HG03066 (cell line): ENCODE measurements around the gene RALGAPB.
"Not testable (repeated sequence)": the region's sequence is repeated elsewhere in the genome, so short reads cannot be mapped to it uniquely, and the experiment has no call there.

Experiments
- ATAC-seq: cut with Tn5 transposase; IDR thresholded peaks from one replicate; pipeline ENCODE4 v1.9.1; 2021; ENCODE audit warnings: low read depth; ENCODE audit not compliant: unreplicated experiment

The RALGAPB gene

DNA sequence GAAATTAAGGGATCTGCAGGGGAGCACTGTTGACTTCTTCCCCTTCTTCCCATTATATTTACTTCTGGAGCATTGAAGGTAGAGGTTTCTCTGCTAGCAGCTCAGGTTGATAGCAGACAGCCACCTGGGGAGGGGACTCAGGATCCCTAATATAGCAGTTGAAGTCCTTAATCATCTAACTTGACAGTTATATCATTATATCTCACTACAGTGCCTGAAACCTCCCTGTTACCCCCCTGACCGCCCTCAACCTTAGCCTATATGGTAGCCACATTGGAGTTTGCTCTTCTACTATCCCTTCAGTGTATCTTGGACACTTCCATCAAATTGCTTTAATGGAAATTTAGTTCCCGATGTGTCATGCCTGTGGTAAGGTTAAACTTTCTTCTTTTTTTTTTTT is 7.0 kb downstream of the RALGAPB start:
- ATAC-seq, result no peak

DNA sequence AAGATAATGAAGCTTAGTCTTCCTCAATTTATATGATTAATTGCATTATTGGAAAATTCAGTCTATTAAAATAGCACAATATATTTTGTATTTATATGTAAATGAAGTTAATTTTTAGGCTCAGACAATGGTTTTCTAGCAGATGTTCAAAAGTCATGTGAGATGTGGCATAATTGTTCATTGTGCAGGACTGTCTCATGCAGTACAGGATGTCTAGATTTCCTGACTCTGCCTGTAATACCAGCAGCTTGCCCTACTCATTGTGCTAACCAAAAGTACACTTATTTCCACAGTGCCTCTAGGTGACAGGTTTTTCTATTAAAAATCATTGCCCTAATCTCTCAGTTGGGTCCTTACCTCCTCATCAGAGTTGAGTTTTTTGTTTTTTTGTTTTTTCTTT is 12.4 kb downstream of the RALGAPB start:
- ATAC-seq, result no peak

DNA sequence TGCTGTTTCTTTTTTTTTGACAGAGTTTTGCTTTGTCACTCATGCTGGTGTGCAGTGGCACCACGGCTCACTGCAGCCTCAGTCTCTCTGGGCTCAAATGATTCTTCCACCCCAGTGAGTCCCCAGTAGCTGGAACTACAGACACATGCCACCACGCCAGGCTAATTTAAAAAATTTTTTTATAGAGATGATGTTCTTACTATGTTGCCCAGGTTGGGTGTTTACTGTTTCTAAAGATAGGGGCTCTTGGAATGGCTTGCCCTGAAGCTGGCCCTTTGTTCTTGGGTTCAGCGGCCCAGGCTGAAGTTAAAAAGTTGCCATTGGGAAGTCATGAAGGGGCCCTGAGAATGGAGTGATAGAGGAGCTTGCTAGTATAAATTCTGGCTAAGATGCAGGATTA is 16.5 kb downstream of the RALGAPB start:
- ATAC-seq, result no peak

DNA sequence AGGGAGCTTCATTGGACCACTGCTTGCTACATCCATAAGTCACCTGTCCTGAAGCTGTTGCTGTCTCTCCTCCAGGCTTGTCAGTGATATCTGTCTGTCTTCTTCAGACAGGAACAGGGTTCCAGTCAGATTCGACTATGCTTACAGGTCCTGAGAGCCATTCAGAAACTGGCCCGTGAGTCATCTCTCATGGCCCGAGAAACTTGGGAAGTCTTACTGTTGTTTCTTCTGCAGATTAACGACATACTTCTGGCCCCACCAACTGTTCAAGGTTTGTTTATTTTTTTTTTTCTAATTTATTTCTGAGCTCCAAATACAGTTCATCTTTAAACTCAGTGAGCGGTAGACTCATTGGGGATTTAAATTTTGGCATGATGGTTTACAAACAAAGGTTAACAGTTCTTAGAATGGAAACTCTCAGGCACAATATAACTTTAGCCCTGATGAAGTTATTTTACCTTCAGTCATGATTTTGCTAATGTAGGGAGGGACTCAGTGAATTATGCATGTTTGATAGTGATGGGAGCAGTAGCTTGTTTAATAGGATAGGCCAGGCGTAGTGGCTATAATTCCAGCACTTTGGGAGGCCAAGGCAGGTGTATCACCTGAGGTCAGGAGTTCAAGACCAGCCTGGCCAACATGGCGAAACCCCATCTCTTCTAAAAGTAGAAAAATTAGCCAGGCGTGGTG is 24.7 kb downstream of the RALGAPB start:
- ATAC-seq, result no peak

DNA sequence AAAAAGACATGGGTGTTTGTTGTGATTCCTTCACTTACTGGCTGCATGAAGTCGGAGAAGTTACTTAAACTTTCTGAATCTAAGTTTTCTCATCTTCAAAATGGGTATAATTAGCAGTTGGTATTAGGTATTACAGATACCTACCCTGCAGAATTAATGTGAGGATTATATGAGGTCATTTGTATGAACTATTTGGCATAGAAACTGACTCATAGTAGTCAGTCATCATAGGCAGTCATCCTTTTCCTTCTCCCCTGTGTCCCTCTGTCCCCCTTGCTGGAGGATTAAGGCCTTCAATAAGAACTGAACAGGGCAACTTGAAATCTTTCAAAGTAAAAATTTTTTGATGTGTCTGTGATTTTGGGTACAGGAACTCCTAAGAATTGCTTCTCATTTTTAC is 26.3 kb downstream of the RALGAPB start:
- no peak for ATAC-seq

DNA sequence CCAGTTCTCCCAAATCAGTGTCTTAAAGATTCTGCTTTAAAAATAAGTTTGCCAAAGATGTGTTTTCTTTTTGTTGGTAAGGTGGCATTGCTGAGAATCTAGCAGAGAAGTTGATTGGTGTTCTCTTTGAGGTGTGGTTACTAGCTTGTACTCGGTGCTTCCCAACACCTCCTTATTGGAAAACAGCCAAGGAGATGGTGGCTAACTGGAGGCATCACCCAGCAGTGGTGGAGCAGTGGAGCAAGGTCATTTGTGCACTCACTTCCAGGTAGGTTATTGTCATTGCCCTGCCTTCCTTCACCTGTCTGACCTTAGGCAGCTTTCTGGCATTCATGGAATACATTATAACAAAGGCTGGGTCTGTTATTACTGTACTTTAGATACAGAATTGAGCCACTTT is 26.7 kb downstream of the RALGAPB start:
- ATAC-seq, result no peak

DNA sequence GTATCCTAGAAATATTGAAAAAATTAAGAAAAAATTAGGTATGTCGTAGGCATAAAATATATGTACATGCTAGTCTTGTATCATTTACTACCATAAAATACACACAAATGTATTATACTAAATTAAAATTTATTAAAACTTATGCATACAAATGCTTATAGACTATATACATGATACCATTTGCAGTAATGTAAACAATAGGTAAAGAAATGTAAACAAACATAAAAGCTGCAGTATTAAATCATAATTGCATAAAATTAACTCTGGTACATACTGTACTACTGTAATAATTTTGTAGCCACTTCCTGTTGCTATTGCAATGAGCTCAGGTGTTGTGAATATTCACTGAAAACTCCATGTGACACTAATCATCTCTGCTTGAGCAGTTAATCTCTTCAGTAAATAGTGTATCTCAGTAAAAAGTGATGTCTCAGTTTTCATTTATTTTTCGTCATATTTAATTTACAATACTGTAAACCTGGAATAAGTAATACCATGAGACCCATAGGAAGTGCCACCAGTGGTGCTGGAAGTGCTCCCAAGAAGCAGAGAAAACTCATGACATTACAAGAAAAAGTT is 29.3 kb downstream of the RALGAPB start:
- no peak for ATAC-seq

DNA sequence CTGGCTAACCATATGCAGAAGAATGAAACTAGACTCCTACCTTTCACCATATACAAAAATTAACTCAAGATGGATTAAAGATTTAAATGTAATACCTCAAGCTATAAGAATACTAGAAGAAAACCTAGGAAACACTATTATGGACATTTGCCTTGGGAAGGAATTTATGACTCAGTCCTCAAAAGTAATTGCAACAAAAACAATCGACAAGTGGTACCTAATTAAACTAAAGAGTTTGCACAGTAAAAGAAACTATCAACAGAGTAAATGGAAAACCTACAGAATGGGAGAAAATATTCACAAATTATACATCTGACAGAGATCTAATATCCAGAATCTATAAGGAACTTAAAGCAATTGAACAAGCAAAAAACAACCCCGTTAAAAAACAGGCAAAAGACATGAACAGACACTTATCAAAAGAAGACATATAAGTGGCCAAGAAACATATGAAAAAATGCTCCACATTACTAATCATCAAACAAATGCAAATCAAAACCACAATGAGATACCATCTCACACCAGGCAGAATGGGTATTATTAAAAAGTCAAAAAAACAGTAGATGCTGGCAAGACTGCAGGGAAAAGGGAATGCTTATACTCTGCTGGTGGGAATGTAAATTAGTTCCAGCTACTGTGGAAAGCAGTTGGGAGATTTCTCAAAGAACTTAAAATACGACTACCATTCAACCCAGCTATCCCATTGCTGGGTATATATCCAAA is 31.9 kb downstream of the RALGAPB start:
- ATAC-seq, result no peak

DNA sequence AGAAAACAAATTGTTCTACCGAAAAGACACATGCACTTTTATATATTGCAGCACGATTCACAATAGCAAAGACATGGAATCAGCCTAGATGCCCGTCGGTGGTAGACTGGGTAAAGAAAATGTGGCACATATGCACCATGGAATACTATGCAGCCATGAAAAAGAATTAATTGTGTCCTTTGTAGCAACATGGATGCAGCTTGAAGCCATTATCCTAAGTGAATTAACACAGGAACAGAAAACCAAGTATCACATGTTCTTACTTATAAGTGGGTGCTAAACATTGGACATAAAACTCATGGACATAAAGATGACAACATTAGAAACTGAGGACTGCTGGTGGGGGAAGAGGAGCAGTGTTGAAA is 32.4 kb downstream of the RALGAPB start:
- ATAC-seq, result no peak

DNA sequence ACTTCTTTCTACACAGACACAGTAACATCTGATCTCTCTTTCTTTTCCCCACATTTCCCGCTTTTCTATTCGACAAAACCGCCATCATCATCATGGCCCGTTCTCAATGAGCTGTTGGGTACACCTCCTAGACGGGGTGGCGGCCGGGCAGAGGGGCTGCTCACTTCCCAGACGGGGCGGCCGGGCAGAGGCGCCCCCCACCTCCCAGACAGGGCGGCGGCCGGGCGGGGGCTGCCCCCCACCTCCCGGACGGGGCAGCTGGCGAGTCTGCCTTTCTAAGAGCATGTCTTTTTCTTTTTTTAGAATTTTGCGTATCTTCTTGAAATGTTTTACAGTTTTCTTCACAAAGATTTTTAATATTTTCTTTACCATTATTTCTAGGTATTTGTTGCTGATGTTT is 39.1 kb downstream of the RALGAPB start:
- ATAC-seq, result not testable (repeated sequence)

DNA sequence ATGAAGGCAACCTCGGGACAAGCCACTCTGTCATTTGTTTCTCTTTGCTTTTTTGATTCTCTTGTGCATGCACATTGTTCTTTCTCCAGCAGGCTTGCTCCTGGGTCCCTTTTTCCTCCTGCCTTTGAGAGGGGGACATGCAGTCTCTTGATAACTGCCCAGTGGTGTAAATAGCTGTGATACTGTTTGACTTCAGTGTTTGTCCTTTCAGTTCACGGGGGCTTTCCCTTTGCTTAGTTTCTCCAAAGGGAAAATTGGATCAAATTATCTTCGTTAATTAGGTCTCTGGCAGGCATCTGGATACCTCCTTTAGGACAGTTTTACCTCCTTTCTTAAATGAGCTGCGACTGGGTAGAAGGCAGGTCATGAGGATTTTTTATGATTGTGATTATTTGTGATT is 41.5 kb downstream of the RALGAPB start:
- no peak for ATAC-seq

DNA sequence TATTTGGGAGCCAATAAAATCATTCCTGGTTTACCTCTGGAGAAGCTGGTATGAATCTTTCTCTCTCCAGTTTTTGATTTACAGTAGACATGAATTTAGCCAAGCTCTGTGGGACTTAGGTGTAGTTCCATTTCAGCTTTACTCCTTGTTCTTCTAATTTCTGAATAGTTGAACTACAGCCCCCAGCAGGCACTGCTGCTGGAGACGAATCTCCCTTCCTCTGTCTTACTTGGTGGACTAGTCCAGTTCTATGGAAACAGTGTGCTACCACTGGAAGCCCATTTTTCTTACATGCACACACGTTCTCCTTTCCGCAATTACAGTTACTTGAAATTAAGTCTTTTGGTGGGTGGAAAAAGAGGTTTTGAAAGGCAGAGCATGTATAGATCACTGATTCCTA is 42.3 kb downstream of the RALGAPB start:
- no peak for ATAC-seq

DNA sequence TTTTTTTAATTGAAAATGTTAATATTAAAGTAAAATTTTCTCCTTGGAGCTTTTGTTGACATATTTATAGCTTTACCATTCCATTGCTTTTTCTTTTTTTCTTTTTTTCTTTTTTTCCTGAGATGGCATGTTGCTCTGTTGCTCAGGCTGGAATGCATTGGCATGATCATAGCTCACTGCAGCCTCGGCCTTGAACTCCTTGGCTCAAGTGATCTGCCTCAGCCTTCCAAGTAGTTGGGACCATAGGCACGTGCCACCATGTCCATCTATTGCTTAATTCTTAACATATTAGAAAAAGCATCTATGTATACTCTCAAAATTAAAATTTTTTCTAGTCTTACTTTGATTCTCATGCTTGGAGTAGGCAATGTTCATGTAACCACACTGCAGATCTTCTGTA is 43.0 kb downstream of the RALGAPB start:
- ATAC-seq, result no peak

DNA sequence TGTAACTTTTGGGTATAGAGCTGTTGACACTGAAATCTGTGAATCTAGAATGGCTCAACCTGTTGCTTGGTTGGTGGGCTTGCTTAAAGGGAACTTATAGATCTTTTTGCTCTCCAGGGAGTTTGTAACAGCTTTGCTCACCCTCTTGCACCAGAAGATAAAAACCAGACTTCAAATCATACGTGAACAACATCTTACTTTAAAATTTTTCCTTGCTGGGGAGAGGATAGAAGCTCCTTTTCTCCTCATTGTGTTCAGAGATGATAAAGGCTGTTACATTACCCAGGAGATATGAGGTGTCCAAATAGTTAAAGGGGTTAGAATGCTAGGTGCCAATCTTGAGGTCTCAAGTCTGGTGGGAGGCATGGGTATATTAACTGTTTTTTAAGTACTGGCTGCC is 46.8 kb downstream of the RALGAPB start:
- no peak for ATAC-seq

DNA sequence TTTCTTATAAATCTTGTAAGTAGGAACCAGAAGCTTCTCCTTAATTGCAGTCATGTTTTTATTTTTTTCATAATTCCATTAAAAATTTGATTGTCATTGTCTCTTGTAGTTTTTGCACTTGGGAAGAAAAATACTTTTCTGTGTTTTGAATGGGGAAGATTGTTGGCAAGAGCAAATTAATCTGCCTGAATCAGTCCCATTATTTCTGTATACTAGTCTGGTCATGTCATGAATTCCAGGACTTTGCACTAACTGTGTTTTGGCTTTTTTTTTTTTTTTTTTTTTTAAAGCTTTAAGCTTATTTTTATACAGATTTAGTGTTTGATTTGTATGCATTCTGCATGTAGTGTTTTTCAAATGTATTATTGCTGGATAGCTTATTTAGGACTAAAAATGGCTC is 47.6 kb downstream of the RALGAPB start:
- ATAC-seq, result no peak

DNA sequence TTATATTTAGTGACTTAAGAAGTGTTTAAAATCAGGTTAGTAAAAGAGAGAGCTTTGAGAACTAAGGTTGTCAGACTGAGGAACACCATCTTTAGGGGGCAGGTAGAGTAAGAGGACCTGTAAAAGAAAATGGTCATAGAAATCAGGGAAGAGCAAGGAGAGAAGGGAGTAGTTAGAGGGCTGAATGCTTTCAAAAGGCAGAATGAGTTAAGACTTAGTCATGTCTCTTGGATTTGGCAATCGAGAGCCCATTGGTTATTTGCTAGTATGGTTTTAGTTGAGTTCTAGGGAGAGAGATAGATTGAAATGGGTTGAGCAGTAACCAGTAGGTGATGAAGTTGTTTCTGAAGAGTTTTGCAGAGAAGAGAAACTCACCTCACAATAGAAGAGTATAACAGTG is 51.1 kb downstream of the RALGAPB start:
- ATAC-seq, result no peak

DNA sequence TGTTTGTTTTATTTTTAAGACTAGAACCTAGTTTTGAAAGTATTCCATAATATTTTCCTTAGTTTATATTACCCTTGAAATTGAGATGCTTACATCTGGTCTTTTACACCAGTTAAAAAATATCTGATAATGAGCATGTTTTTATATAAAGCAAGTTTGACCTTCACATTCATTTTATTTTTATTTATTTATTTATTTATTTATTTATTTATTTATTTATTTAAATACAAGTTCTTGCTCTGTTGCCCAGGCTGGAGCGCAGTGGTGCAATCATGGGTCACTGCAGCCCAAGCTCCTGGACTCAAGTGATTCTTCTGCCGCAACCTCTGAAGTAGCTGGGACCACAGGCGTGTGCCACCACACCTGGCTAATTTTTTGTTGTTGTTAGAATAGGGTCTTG is 55.5 kb downstream of the RALGAPB start:
- ATAC-seq, result no peak

DNA sequence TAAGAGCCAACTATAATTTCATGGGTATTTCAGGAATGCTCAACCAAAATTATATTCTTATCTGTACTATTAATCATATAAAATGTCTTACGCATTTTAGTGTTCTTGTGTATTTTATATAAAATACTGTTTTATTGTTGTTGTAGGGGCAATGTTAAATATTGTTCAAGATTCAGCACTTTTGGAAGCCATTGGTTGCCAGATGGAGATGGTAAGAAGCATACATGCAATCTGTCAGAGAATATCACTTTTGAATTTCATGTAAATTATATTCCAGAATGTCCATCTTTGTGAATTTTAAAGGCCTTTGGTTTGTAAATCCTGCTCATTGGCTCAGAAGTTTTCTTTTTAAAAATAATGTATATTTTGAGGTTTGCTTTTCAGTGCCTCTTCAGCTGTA is 58.4 kb downstream of the RALGAPB start:
- ATAC-seq, result no peak

DNA sequence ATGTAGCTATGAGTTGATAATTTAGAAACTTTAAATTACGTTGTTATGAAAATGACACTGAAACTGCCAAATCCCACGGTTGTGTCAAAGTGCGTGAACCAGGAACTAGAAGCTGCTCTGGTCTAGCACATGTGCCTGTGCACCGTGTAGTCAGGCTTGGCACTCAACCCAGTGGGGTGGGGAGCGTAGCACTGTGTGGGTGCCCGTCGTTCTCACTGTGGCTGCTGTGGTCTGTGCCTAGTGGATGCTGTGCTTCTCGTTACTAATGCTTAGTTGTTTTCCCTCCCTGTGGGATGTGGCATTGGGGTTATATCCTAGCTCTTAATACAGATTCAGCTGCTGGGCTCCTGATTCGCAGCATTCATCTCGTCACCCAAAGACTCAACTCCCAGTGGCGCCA is 62.1 kb downstream of the RALGAPB start:
- no peak for ATAC-seq

DNA sequence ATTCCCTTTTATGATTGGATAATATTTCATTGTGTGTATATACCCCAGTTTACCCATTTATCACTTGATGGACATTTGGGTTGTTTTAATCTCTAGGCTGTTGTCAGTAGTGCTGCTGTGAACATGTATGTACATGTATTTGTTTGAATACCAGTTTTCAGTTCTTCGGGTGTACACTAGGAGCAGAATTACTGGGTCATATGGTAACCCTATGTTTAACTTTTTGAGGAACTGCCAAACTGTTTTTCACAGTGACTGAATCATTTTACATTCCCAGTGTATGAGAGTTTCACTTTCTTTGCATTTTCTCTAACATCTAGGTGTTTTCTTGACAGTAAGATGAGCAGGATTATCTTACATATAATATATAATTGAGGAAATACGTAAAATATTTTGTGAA is 63.7 kb downstream of the RALGAPB start:
- ATAC-seq, result no peak

DNA sequence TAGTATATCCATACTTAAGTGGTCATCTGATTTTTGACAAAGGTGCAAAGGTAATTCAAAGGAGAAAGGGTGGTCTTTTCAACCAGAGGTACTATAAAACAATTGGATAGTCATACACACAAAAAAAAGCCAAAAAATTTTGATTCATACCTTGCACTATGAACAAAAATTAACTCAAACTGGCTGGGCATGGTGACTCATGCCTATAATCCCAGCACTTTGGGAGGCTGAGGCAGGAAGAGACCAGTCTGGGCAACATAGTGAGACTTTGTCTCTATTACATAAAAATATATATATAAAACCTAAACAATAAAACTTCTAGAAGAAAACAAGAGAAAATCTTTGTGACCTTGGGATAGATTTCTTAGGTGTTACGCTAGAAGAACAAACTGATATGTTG is 64.5 kb downstream of the RALGAPB start:
- no peak for ATAC-seq

DNA sequence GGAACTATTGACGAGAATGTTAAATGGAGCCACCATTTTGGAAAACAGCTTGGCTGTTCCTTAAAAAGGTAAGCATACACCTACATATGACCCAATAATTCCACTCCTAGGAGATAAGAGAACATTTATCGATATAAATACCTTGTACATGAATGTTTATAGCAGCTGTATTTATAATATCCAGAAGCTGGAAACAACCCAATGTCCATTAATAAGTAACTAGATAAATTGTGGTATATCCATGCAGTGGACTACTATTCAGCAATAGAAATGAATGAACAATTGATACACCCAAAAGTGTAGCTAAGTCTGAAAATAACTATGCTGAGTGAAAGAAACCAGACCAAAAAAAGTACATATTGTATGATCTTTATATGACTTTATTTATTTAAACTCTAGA is 66.1 kb downstream of the RALGAPB start:
- ATAC-seq, result no peak
